GM12878 (cell line): ENCODE results near the gene MMP20. TPM values are rescaled to one million over a fixed set of nuclear protein-coding genes. Genes with fewer than 3 reads are reported as not detected.

Source experiments
- BRCA1 ChIP-seq: IDR thresholded peaks from 2 replicates; pipeline ENCODE4 v1.6.1; 2011; ENCODE audit warnings: low read depth, low read length, improper control_type of control experiment
- CUX1 ChIP-seq: IDR thresholded peaks from 2 replicates; pipeline ENCODE4 v1.6.1; 2012; ENCODE audit warnings: improper control_type of control experiment, low read depth, low read length; ENCODE audit not compliant: insufficient replicate concordance
- EZH2 ChIP-seq: IDR thresholded peaks from 2 replicates; pipeline ENCODE4 v1.6.1; 2012; ENCODE audit warnings: low read depth, mild to moderate bottlenecking, control low read depth, inconsistent platforms, low read length, borderline replicate concordance; ENCODE audit not compliant: control insufficient read depth
- LARP7 ChIP-seq: fragments of 450-650 bp; IDR thresholded peaks from 2 replicates; pipeline ENCODE4 v1.6.1; 2017; ENCODE audit warnings: mild to moderate bottlenecking
- NBN ChIP-seq: fragments of 450-650 bp; IDR thresholded peaks from 2 replicates; pipeline ENCODE4 v1.6.1; 2016
- RELB ChIP-seq: fragments of 450-650 bp; IDR thresholded peaks from 2 replicates; pipeline ENCODE4 v1.6.1; 2017; ENCODE audit warnings: low read depth, mild to moderate bottlenecking, moderate library complexity
- SUPT20H ChIP-seq: IDR thresholded peaks from 2 replicates; pipeline ENCODE4 v1.6.1; 2011; ENCODE audit warnings: low read depth, mild to moderate bottlenecking, low read length, moderate library complexity, borderline replicate concordance; ENCODE audit not compliant: control insufficient read depth
- polyA plus RNA-seq, 11 experiments: library from polyadenylated mRNA; depleted of rRNA in 4 of 11; unstranded in 6 of 11; stranded (reverse) in 5 of 11; fragments of >200 nt; fragmentation: Nextera tagmentation in 4 of 11; fragmentation: Illumina TruSeq in 1 of 11; extraction: Ambion mirVana in 4 of 11; extraction: Trizol in 1 of 11; gene quantifications; 1 replicate in 1 of 11; 2 replicates in 10 of 11; pipeline versions ENCODE4 v1.2.1 to v1.2.3, GENCODE V29; 2011 to 2016; ENCODE audit warnings: inconsistent platforms in 2 of 11, missing spikeins in 2 of 11, low read depth in 1 of 11
- total RNA-seq, 4 experiments: library from RNA; depleted of rRNA in 3 of 4; stranded (reverse); fragments of >200 nt in 3 of 4; fragmentation: Illumina TruSeq in 1 of 4; extraction: Trizol in 1 of 4; gene quantifications; 2 replicates each; pipeline versions ENCODE4 v1.2.1 to v1.2.3, GENCODE V29; 2013 to 2021
- TF ChIP-seq, protein P1 (sequence below): fragments of 450-650 bp; IDR thresholded peaks from 2 replicates; pipeline ENCODE4 v1.6.1; 2017; ENCODE audit warnings: mild to moderate bottlenecking, moderate library complexity

MMP20 gene
- total and polyA plus RNA-seq, 10 of the 15 experiments (the other 5 are each of a cell fraction or from before 2014, with no cell fraction given): 0.10 to 0.57 (median 0.19) TPM; not detected in 2

DNA sequence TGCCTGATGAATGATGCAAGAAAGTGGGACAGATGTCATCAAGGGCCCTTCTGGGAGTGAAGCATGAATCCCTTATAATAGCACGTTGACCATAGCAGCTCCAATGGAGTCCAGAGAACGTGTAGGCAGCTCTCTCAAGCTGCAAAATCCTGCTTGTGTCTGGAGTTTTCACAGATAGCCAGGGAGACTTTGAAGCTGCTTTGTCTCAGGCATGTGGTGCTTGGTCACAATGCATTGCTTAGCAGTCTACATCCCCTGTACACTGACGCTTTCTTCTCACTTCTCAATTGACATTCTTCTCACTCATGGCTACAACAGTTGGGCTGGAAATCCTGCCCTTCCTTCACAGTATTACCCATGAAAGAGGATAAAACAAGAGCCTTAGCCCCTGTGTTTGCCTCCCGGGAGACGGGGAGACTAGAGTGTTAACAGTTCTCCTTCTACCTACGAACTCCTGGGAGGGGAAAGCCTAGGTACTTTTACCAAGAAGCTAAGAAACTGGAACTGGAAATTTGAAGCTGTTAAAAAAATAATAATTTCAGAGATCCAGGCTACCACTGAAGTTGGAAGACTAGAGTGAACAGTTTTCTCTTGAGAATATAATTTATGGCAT lies 73.9 kb downstream of the MMP20 start (continued):
- TF ChIP-seq, protein P1, sequence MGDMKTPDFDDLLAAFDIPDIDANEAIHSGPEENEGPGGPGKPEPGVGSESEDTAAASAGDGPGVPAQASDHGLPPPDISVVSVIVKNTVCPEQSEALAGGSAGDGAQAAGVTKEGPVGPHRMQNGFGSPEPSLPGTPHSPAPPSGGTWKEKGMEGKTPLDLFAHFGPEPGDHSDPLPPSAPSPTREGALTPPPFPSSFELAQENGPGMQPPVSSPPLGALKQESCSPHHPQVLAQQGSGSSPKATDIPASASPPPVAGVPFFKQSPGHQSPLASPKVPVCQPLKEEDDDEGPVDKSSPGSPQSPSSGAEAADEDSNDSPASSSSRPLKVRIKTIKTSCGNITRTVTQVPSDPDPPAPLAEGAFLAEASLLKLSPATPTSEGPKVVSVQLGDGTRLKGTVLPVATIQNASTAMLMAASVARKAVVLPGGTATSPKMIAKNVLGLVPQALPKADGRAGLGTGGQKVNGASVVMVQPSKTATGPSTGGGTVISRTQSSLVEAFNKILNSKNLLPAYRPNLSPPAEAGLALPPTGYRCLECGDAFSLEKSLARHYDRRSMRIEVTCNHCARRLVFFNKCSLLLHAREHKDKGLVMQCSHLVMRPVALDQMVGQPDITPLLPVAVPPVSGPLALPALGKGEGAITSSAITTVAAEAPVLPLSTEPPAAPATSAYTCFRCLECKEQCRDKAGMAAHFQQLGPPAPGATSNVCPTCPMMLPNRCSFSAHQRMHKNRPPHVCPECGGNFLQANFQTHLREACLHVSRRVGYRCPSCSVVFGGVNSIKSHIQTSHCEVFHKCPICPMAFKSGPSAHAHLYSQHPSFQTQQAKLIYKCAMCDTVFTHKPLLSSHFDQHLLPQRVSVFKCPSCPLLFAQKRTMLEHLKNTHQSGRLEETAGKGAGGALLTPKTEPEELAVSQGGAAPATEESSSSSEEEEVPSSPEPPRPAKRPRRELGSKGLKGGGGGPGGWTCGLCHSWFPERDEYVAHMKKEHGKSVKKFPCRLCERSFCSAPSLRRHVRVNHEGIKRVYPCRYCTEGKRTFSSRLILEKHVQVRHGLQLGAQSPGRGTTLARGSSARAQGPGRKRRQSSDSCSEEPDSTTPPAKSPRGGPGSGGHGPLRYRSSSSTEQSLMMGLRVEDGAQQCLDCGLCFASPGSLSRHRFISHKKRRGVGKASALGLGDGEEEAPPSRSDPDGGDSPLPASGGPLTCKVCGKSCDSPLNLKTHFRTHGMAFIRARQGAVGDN: peak; percentile 89
- no peak for TF ChIP-seq SUPT20H
- peak; percentile 57; the same call in 1 of the 2 replicates for TF ChIP-seq RELB
- 0 out of 2 replicates have a peak, but pooled peaks have one; percentile 31 for TF ChIP-seq NBN
- TF ChIP-seq EZH2: no peak
- TF ChIP-seq CUX1: peak; percentile 24
- TF ChIP-seq BRCA1: no peak
- 0 out of 2 replicates have a peak, but pooled peaks have one; percentile 38 for TF ChIP-seq LARP7
